AG08395 (cell line): Measurements from ENCODE around the gene ZBTB14.

ENCODE experiments used
- DNase-seq: peaks from one replicate; pipeline ENCODE4 v3.0.0; 2012; ENCODE audit warnings: mixed read lengths, low spot score

Gene ZBTB14

GRCh38 chr18:5295231-5295920, at the start of gene ZBTB14:
Gene ZBTB14 (minus strand): TSS chr18:5295726. CDS start chr18:5293246, 2,480 bp downstream.
- DNase-seq = peak; percentile 69

- DNase-seq = no peak
Measured at GRCh38 chr18:5339202-5339834, 43.8 kb upstream of the ZBTB14 start.

- no peak for DNase-seq
Measured at GRCh38 chr18:5334456-5335075, 39.0 kb upstream of the ZBTB14 start.

GRCh38 chr18:5318061-5318700, 22.7 kb upstream of the ZBTB14 start:
- no peak for DNase-seq

- no peak for DNase-seq
Measured at GRCh38 chr18:5317186-5317585, 21.7 kb upstream of the ZBTB14 start.

GRCh38 chr18:5315838-5316237, 20.3 kb upstream of the ZBTB14 start:
- no peak for DNase-seq

- DNase-seq = peak; percentile 6
Measured at GRCh38 chr18:5311301-5311989, 15.9 kb upstream of the ZBTB14 start.

GRCh38 chr18:5309888-5310470, 14.5 kb upstream of the ZBTB14 start:
- no peak for DNase-seq

GRCh38 chr18:5305835-5306234, 10.3 kb upstream of the ZBTB14 start:
- no peak for DNase-seq

GRCh38 chr18:5304232-5304631, 8.7 kb upstream of the ZBTB14 start:
- no peak for DNase-seq

- no peak for DNase-seq
Measured at GRCh38 chr18:5303636-5304035, 8.1 kb upstream of the ZBTB14 start.

- no peak for DNase-seq
Measured at GRCh38 chr18:5302606-5303005, 7.1 kb upstream of the ZBTB14 start.

GRCh38 chr18:5300476-5301010, 5.0 kb upstream of the ZBTB14 start:
- no peak for DNase-seq

GRCh38 chr18:5298156-5298852, 2.8 kb upstream of the ZBTB14 start:
- DNase-seq = no peak

- DNase-seq = no peak
Measured at GRCh38 chr18:5297597-5297996, 2.1 kb upstream of the ZBTB14 start.

- DNase-seq = peak; percentile 75
Measured at GRCh38 chr18:5296706-5297320, 1.3 kb upstream of the ZBTB14 start.

- DNase-seq = peak; percentile 98
Measured at GRCh38 chr18:5295981-5296705, 617 bp upstream of the ZBTB14 start.

GRCh38 chr18:5294457-5295230, 882 bp downstream of the ZBTB14 start:
- DNase-seq = peak; percentile 33

GRCh38 chr18:5294113-5294456, 1.4 kb downstream of the ZBTB14 start:
- DNase-seq = no peak
